ENCODE measurements around the gene IGF2R.

DNA sequence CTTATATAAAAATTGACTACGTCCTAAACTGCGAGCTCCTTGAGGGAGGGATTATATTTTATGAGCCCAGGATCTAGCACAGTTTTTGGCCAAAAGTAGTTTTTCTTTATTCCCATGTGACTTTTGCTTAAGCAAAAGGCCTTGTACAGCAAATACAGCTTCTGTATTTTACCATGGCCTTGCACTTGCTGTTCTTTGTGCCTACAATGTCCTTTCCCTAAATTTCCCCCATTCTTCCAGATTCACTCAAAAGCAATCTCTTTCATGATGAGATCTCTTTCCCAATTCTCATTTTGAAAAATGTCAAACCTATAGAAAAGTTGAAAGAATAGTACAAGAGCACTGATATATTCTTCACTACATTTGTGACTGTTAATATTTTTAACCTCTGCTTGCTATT is 4.8 kb upstream of the IGF2R start:
- TF ChIP-seq, protein P1, sequence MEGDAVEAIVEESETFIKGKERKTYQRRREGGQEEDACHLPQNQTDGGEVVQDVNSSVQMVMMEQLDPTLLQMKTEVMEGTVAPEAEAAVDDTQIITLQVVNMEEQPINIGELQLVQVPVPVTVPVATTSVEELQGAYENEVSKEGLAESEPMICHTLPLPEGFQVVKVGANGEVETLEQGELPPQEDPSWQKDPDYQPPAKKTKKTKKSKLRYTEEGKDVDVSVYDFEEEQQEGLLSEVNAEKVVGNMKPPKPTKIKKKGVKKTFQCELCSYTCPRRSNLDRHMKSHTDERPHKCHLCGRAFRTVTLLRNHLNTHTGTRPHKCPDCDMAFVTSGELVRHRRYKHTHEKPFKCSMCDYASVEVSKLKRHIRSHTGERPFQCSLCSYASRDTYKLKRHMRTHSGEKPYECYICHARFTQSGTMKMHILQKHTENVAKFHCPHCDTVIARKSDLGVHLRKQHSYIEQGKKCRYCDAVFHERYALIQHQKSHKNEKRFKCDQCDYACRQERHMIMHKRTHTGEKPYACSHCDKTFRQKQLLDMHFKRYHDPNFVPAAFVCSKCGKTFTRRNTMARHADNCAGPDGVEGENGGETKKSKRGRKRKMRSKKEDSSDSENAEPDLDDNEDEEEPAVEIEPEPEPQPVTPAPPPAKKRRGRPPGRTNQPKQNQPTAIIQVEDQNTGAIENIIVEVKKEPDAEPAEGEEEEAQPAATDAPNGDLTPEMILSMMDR (IDR thresholded peaks at IDR 0.05), result no peak
- no peak for TF ChIP-seq POLR2A (IDR thresholded peaks at IDR 0.05)

Data from breast epithelium (tissue), 3 donors.